Measurements from ENCODE around the gene CYLD. TPM values are rescaled to one million over a fixed set of nuclear protein-coding genes. Genes with fewer than 3 reads are reported as not detected.

Gene CYLD
- total RNA-seq, 1 donor from 2014 or later = 27.8 TPM

- H3K4me1 Mint-ChIP-seq (ENCODE audit: unreplicated experiment) = no peaks in the 10 kb centered on the region
- peaks cover 9% of the 10 kb centered on the region for H3K27me3 Mint-ChIP-seq (ENCODE audit: unreplicated experiment)
- H3K4me3 Mint-ChIP-seq (ENCODE audit: unreplicated experiment) = no peak overlapping the region
- H3K36me3 Mint-ChIP-seq (ENCODE audit: unreplicated experiment) = no peaks in the 10 kb centered on the region
- no peak for TF ChIP-seq CTCF (IDR thresholded peaks at IDR 0.05)
- H3K9me3 Mint-ChIP-seq (ENCODE audit: unreplicated experiment) = peaks cover 3% of the 10 kb centered on the region
- no peak overlapping the region for H3K27ac Mint-ChIP-seq (ENCODE audit: unreplicated experiment)
- DNase-seq (ENCODE audit: extremely low spot score, unreplicated experiment) = peak; percentile 48
Observed at GRCh38 chr16:50830698-50831097, 88.8 kb downstream of the CYLD start.

GRCh38 chr16:50831751-50832150 lies 89.9 kb downstream of the CYLD start:
- Mint-ChIP-seq H3K27me3 (ENCODE audit: unreplicated experiment) (peaks cover 9% of the 10 kb centered on the region), H3K27ac (ENCODE audit: unreplicated experiment) (no peak overlapping the region), H3K9me3 (ENCODE audit: unreplicated experiment) (peaks cover 3% of the 10 kb centered on the region), H3K4me3 (ENCODE audit: unreplicated experiment) (no peak overlapping the region), H3K4me1 (ENCODE audit: unreplicated experiment) (no peaks in the 10 kb centered on the region), H3K36me3 (ENCODE audit: unreplicated experiment) (no peaks in the 10 kb centered on the region)
- peak; percentile 59 for DNase-seq (ENCODE audit: extremely low spot score, unreplicated experiment)
- TF ChIP-seq CTCF (IDR thresholded peaks at IDR 0.05) = no peak

- H3K9me3 Mint-ChIP-seq (ENCODE audit: unreplicated experiment) = peaks cover 3% of the 10 kb centered on the region
- H3K27me3 Mint-ChIP-seq (ENCODE audit: unreplicated experiment) = peaks cover 5% of the 10 kb centered on the region
- no peaks in the 10 kb centered on the region for H3K36me3 Mint-ChIP-seq (ENCODE audit: unreplicated experiment)
- H3K4me3 Mint-ChIP-seq (ENCODE audit: unreplicated experiment) = no peak overlapping the region
- DNase-seq (ENCODE audit: extremely low spot score, unreplicated experiment) = no peak
- TF ChIP-seq CTCF (IDR thresholded peaks at IDR 0.05) = no peak
- no peak overlapping the region for H3K27ac Mint-ChIP-seq (ENCODE audit: unreplicated experiment)
- H3K4me1 Mint-ChIP-seq (ENCODE audit: unreplicated experiment) = no peaks in the 10 kb centered on the region
Observed at GRCh38 chr16:50833929-50834328, 92.0 kb downstream of the CYLD start.

- no peaks in the 10 kb centered on the region for H3K4me1 Mint-ChIP-seq (ENCODE audit: unreplicated experiment)
- DNase-seq (ENCODE audit: extremely low spot score, unreplicated experiment) = peak; percentile 66
- H3K27ac Mint-ChIP-seq (ENCODE audit: unreplicated experiment) = no peak overlapping the region
- no peak overlapping the region for H3K4me3 Mint-ChIP-seq (ENCODE audit: unreplicated experiment)
- H3K9me3 Mint-ChIP-seq (ENCODE audit: unreplicated experiment) = peaks cover 3% of the 10 kb centered on the region
- peaks cover 1% of the 10 kb centered on the region for H3K27me3 Mint-ChIP-seq (ENCODE audit: unreplicated experiment)
- no peaks in the 10 kb centered on the region for H3K36me3 Mint-ChIP-seq (ENCODE audit: unreplicated experiment)
- TF ChIP-seq CTCF (IDR thresholded peaks at IDR 0.05) = no peak
Observed at GRCh38 chr16:50834701-50835100, 92.8 kb downstream of the CYLD start.

- no peaks in the 10 kb centered on the region for H3K36me3 Mint-ChIP-seq (ENCODE audit: unreplicated experiment)
- no peak overlapping the region for H3K27ac Mint-ChIP-seq (ENCODE audit: unreplicated experiment)
- H3K4me1 Mint-ChIP-seq (ENCODE audit: unreplicated experiment) = no peaks in the 10 kb centered on the region
- DNase-seq (ENCODE audit: extremely low spot score, unreplicated experiment) = peak; percentile 57
- H3K9me3 Mint-ChIP-seq (ENCODE audit: unreplicated experiment) = peaks cover 3% of the 10 kb centered on the region
- H3K27me3 Mint-ChIP-seq (ENCODE audit: unreplicated experiment) = peaks cover 5% of the 10 kb centered on the region
- no peak for TF ChIP-seq CTCF (IDR thresholded peaks at IDR 0.05)
- H3K4me3 Mint-ChIP-seq (ENCODE audit: unreplicated experiment) = no peak overlapping the region
Observed at GRCh38 chr16:50835358-50836060, 93.6 kb downstream of the CYLD start.

All from osteocyte (in vitro differentiated cells).